MM.1S (cell line): Measurements from ENCODE around the gene HDGFL3.

ENCODE experiments used
- CTCF ChIP-seq: fragments of 300-600 bp; sonication (generic); IDR thresholded peaks from 2 replicates; pipeline ENCODE4 v1.5.1; 2016; ENCODE audit warnings: antibody characterized with exemption, low read length, mixed read lengths
- EZH2 ChIP-seq: fragments of 300-600 bp; sonication (generic); optimal IDR thresholded peaks from 2 replicates; pipeline ENCODE3; 2017; ENCODE audit warnings: low read depth, mild to moderate bottlenecking, antibody characterized with exemption, low read length, mixed read lengths

DNA sequence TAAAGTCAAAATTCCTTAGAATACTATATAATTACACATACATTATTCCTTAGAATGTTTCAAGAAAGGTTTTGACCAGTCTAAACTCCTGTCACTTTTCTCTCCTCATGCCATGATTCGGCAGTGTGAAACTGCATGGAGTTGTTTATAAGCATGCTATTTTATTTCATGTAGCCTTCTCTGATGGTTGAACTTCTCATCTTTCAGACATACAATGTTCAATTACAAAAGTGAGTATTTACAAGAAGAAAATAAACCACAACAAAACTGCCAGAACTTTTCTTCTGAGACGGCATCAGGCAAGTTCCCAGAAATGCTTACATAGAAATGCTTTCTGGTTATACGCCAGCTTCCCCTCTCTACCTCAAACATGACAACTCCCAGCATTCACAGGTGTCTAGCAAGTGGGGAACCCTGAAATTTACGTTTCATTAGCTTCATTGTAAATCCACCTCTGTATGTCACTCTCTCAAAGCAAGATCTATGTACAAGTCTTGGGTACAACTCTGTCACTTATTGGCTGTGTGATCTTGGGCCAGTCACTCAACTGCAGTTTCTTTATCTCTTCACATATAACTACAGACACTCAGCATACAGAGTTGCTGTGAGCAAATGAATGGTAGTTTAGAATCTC is 42.7 kb downstream of the HDGFL3 start:
- TF ChIP-seq CTCF = no peak
- TF ChIP-seq EZH2 = no peak
